ENCODE measurements around the gene HIRA. TPM values are rescaled to one million over a fixed set of nuclear protein-coding genes. Genes with fewer than 3 reads are reported as not detected.

The HIRA gene
- polyA plus RNA-seq, 1 donor from 2014 or later: 38.1 TPM

- Histone ChIP-seq H3K27ac (ENCODE audit: low read length) (peak overlapping the region; percentile 82), H3K9ac (ENCODE audit: low read length) (peak overlapping the region; percentile 73)
These were observed 46.7 kb upstream of the HIRA start for GRCh38 chr22:19478045-19478900.

GRCh38 chr22:19477321-19478044, 46.0 kb upstream of the HIRA start:
- TF ChIP-seq MXI1 (conservative IDR thresholded peaks at IDR 0.05; ENCODE audit: poor library complexity, severe bottlenecking) (no peak), POLR2AphosphoS5 (IDR thresholded peaks at IDR 0.05) (no peak), SMC3 (conservative IDR thresholded peaks at IDR 0.05; ENCODE audit: poor library complexity) (no peak), RAD21 (conservative IDR thresholded peaks at IDR 0.05) (no peak), EZH2 (IDR thresholded peaks at IDR 0.05; ENCODE audit: borderline replicate concordance, insufficient read depth, low read length, poor library complexity, severe bottlenecking) (no peak), REST (IDR thresholded peaks at IDR 0.05; ENCODE audit: borderline replicate concordance) (no peak), CTCF (IDR thresholded peaks at IDR 0.05; ENCODE audit: poor library complexity, severe bottlenecking) (no peak), TAF1 (IDR thresholded peaks at IDR 0.05; ENCODE audit: low read depth) (no peak), EP300 (conservative IDR thresholded peaks at IDR 0.05; ENCODE audit: poor library complexity, severe bottlenecking) (no peak)
- H4K20me1 ChIP-seq (ENCODE audit: insufficient read depth): no peaks in the 10 kb centered on the region
- no peak overlapping the region for H3K27ac ChIP-seq (ENCODE audit: low read length)
- peaks cover 3% of the 10 kb centered on the region for H3K36me3 ChIP-seq (ENCODE audit: insufficient read depth, low read length)
- H2AFZ ChIP-seq (ENCODE audit: low read depth, low read length): no peak overlapping the region
- no peaks in the 10 kb centered on the region for H3K9me3 ChIP-seq (ENCODE audit: low read length)
- H3K9me2 ChIP-seq (ENCODE audit: insufficient read depth, low read length): no peaks in the 10 kb centered on the region
- peak overlapping the region; percentile 84 for H3K4me3 ChIP-seq (ENCODE audit: low read length)
- no peaks in the 10 kb centered on the region for H3K27me3 ChIP-seq (ENCODE audit: insufficient read depth, low read depth, low read length)
- peaks cover 19% of the 10 kb centered on the region for H3K79me2 ChIP-seq (replicated peaks; ENCODE audit: insufficient read depth, low read length)
- peak overlapping the region; percentile 79 for H3K4me2 ChIP-seq (ENCODE audit: low read length)
- peak overlapping the region; percentile 73 for H3K9ac ChIP-seq (ENCODE audit: low read length)
- H3F3A ChIP-seq (ENCODE audit: insufficient read depth, low read length, poor library complexity, severe bottlenecking): no peaks in the 10 kb centered on the region

More at GRCh38 chr22:19478045-19478900, 46.7 kb upstream of the HIRA start:
- no peaks in the 10 kb centered on the region for H3K9me3 ChIP-seq (ENCODE audit: low read length)
- no peak for TF ChIP-seq MXI1 (conservative IDR thresholded peaks at IDR 0.05; ENCODE audit: poor library complexity, severe bottlenecking)
- TF ChIP-seq EZH2 (IDR thresholded peaks at IDR 0.05; ENCODE audit: borderline replicate concordance, insufficient read depth, low read length, poor library complexity, severe bottlenecking): no peak
- TF ChIP-seq REST (IDR thresholded peaks at IDR 0.05; ENCODE audit: borderline replicate concordance): no peak
- no peaks in the 10 kb centered on the region for H4K20me1 ChIP-seq (ENCODE audit: insufficient read depth)
- H2AFZ ChIP-seq (ENCODE audit: low read depth, low read length): peak overlapping the region; percentile 51
- H3K79me2 ChIP-seq (replicated peaks; ENCODE audit: insufficient read depth, low read length): peaks cover 19% of the 10 kb centered on the region
- no peaks in the 10 kb centered on the region for H3F3A ChIP-seq (ENCODE audit: insufficient read depth, low read length, poor library complexity, severe bottlenecking)
- no peaks in the 10 kb centered on the region for H3K36me3 ChIP-seq (ENCODE audit: insufficient read depth, low read length)
- H3K4me3 ChIP-seq (ENCODE audit: low read length): peak overlapping the region; percentile 84
- H3K4me2 ChIP-seq (ENCODE audit: low read length): peak overlapping the region; percentile 79
- H3K27me3 ChIP-seq (ENCODE audit: insufficient read depth, low read depth, low read length): no peaks in the 10 kb centered on the region
- H3K9me2 ChIP-seq (ENCODE audit: insufficient read depth, low read length): no peaks in the 10 kb centered on the region

All from neural cell (in vitro differentiated cells).